ENCODE data around the gene TMCO4.

The TMCO4 gene

DNA sequence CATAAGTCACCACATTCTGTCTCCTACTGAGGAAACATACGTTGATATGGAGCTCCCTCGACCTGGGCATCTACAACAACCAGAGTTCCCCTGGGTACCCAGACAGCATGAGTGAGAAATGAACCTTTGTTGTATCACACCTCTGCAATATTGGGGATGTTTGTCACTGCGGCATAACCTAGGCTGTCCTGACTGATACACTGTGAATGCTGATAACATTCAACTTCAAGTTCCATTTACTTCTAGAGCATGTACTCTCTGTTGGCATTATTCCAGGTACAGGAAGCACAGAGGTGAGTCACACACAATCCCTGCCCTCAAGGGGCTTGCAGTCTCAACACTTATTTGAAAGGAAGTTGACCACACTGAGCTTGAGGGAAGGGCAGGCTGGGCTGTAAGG lies 69.5 kb downstream of the TMCO4 start:
- no peak for DNase-seq (ENCODE audit: low read depth, low spot score)

DNA sequence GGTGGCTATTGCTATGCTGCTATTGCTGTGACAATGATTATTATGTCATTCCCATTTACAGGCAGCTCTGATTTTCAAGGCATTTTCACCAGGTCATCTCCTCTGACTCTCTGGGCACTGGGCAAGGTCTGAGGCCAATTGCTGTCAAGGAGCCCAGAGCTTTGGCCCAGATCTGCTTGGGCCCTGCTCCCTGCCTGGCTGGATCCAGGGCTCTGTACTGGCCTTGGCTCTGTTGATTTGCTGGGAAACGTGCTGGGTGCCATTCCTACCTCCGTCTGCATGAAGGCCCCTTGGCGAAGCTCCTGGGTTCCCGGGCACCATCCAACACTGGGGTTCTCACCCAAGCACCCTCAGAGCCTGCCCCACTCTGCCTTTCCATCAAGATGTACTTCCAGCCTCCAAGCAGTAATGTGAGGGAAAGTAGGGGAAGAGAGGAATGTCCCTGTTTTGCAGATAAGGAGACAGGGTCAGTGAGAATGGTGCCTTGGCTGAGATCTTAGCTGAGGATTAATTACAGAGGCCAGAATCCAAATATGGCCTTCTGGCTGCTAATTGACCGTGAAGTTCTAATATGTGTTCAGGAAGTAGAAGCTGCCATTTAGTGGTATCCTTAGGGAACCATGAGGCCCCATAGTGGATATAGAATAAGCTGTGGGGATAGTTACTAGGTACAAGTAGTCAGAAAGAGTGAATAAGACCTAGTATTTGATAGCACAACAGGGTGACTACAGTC lies 71.1 kb downstream of the TMCO4 start:
- no peak overlapping the region for H3K27ac ChIP-seq
- DNase-seq (ENCODE audit: low read depth, low spot score) = no peak

More for the DNA sequence above, 69.5 kb downstream of the TMCO4 start:
- no peak overlapping the region for H3K27ac ChIP-seq

DNA sequence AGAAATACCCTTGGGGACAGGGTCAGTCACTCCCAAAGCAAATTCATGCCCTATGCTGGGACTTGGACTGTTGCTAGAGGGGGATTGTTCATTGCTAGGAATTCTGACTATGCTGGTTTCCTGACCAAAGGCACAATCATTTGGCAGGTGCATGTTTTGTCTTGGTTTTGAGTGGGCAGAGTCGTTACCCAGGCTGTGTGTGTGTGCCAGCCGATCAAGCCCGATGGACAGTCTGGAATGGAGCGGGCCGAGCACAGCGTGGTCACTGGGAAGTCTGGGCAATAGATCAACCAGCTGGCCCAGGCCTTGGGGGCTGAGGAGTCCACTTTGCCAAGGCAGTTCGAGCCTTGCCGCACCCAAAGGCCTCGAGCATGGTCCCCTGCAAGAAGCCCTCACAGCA lies 74.1 kb downstream of the TMCO4 start:
- no peak overlapping the region for H3K27ac ChIP-seq
- DNase-seq (ENCODE audit: low read depth, low spot score) = no peak

DNA sequence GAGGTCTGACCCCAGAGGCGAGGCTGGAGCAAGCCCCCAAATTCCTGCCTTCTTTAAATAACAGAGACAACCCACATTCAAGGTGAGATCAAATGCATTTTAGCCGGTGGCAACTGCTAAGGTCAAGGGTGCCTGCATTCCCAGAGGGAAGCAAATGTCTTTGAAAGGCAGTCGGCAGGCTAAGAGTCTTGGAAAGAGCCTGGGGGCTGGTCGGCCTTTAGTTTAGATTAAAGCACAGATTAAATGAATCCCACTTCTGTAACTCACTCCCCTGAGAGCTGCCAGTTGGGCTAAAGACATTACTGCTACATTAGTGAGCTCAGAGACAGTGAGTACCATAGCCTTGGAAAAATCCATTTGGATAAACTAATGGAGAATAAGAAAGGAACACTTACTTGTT lies 75.8 kb downstream of the TMCO4 start:
- DNase-seq (ENCODE audit: low read depth, low spot score) = no peak
- no peak overlapping the region for H3K27ac ChIP-seq

DNA sequence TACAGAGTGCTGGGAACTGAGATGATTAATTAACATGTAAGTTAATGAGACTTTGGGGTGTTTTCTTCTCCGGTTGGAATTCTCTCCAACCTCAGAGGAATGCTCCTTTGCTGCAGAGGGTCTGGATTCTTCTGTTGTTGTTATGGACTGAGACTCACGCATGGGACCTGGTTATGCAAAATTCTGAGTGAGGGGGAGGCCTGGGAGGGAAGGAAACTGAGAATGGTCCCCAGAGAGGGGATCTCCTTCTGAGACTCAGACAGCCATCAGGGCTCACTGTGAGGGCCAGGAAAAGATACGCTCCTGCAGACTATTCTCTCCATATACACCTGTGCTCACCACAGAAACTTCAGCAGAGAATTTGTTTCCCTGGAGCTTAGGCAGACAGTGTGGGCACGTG lies 78.7 kb downstream of the TMCO4 start:
- H3K27ac ChIP-seq = no peak overlapping the region
- DNase-seq (ENCODE audit: low read depth, low spot score) = no peak

DNA sequence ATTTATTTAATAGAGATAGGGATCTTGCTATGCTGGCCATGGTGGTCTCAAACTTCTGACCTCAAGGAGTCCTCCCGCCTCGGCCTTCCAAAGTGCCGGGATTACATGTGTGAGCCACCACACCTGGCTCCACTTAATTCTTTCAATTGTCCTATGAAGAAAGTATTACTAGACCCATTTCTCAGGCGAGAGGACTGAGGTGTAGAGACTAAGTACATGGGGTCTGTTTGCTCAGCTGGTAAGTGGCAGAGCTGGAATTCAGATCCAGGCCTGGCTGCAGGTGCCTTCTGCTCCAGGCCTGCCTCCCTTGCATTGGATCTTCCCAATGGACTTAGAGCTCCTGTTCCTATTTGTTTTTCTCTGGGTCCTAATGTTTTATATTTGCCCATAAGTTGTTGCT lies 79.5 kb downstream of the TMCO4 start:
- no peak for DNase-seq (ENCODE audit: low read depth, low spot score)

DNA sequence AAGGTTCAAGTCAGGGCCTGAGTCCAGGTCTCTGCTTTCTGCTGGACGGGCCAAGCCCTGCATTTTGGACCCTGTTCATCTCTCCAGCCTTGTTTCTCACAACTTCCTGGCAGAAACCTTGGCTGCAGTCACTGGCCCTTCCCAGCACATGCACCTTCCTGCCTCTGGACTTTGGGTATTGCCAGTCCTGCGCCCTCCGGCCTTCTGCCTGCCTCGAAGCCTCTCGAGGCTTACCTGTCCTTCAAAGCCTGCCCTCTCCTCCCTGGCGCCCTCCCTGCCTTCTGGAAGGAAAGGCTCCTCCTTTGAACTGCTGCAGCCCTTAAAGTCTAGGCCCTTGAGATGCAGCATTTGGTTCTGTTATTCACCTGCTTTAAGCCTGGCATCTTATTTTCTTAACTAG lies 82.2 kb downstream of the TMCO4 start:
- no peak overlapping the region for H3K27ac ChIP-seq
- DNase-seq (ENCODE audit: low read depth, low spot score) = no peak

More for the DNA sequence above, 79.5 kb downstream of the TMCO4 start:
- no peak overlapping the region for H3K27ac ChIP-seq

DNA sequence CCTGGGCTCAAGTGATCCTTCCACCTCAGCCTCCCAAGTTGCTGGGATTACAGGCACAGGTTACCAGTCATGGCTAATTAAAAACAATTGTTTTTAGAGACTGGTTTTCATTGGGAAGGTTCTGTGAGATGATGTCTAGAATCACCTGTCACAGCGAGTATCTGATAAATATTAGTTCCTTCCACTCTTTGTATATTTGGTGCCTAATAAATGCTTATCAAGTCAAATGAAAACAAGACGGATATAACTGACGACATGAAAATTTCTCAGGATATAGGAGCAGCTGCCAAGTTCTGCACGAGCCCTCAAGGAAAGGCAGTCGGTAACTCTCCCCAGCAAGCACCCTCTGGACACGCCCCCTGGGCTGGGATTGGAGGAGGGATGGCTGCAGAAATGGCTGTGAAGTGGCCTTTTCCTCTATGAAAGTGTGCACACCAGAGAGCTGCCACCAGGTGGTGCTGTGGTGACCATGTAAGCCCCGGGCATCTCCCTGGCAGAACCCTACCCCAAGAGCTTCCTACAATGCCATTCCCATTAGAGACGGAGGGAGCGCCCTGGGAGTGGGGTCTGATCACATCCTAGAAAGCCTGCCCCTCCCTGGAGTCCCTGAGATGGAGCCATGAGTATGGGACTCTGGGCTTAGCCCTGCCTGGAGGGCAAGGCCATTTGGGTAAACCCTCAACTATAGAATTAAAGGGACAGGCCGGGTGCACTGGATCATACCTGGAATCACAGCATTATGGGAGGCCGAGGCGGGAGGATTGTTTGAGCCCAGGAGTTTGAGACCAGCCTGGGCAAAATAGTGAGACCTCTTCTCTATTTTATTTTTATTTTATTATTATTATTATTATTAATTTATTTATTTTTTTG lies 84.1 kb downstream of the TMCO4 start:
- peak; percentile 64 for DNase-seq (ENCODE audit: low read depth, low spot score)
- no peak overlapping the region for H3K27ac ChIP-seq

DNA sequence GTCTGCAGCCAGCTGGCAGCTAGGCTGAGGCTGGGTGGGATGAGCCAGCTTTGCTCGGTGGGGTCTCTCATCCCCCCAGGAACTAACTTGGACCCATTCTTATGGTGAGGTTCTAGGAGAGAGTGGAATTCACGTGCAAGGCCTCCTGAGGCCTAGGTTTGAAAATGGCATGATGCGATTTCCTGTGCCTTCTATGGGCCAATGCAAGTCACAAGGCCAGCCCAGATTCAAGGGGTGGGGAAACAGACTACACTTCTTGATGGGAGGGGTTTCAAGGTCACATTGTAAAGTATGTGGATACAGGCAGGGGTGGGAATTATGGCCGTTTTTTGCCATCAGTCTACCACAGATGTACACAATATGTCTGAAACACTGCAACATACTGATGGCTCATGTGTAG lies 86.8 kb downstream of the TMCO4 start:
- no peak for DNase-seq (ENCODE audit: low read depth, low spot score)
- no peak overlapping the region for H3K27ac ChIP-seq

DNA sequence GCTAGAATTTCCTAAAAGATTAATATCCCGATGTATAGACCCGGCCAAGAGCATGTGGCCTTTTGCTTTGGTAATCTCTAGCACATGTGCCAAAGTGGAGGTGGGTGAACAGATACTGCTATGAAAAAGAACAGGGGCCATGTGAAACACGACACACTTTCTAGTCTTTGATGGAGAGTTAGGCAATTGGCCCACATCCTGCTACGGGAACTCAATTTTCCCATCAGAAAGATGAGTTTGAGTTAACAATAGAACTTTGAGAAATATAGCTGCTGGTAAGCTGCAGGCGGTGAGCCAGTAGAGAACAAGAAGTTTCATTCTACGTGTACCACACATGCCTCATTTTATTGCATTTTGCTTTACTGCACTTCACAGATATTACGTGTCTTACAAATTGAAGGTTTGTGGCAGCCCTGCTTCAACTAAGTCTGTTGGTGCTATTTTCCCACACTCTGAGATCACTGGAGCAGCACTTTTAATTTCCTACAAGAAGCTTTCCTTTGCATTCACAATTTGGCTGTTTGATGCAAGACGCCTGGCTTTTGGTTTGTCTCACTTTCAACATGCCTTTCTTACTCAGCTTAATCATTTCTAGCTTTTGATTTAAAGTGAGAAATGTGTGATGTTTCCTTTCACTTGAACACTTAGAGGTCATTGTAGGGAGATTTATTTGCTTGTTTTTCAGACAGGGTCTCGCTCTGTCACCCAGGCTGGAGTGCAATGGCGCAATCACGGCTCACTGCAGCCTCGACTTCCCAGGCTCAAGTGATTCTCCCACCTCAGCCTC lies 88.7 kb downstream of the TMCO4 start:
- H3K27ac ChIP-seq = no peak overlapping the region
- no peak for DNase-seq (ENCODE audit: low read depth, low spot score)

DNA sequence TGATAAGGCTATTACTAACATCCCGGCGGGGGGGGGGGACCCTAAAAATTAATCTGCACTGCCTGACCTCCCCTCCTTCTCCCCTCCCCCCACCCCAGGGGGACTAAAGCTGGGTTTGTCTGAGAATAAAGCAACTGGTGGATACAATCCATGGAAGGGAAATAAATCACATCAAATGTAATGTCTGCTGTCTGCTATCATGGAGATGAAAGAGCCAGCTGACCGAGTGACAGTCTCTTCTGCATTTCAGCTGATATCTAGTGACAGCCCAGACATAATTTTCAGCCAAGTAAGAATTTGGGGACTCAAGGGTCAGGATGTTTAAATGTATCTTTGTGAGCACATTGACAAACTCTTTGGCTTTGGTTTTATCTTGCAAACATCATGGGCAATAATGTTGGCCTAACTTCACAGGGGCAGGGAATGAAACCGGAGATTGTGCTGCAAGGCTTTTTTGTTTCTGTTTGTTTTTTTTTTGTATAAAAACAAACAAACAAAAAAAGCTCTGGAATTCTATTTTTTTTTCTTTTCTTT lies 90.4 kb downstream of the TMCO4 start:
- H3K27ac ChIP-seq = no peak overlapping the region
- no peak for DNase-seq (ENCODE audit: low read depth, low spot score)

DNA sequence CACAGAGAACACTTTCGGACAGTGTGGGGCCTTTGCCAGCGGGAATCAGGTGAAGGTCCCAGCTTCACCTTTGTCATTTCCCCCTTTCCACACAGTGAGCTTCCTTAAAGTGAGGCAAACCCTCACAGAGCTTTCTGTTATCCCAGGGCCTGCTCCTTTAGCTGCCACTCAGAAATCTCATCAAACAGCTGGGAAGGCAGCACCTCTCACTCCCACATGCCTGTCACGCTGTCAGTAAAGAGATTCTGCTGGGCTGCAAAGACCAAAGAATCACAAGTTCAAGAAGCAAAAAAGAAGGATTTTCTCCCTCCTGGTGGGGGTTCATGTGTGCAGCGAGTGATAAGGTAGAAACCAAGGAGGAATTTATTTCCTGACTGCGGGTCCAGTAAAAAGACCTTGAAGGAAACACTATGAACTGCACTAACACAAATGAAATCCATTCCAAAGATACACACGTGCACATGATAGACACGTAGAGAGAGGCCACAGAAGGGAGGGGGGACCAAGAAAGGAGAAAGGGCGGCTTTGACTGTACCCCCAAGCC lies 91.1 kb downstream of the TMCO4 start:
- no peak for DNase-seq (ENCODE audit: low read depth, low spot score)
- H3K27ac ChIP-seq = no peak overlapping the region

DNA sequence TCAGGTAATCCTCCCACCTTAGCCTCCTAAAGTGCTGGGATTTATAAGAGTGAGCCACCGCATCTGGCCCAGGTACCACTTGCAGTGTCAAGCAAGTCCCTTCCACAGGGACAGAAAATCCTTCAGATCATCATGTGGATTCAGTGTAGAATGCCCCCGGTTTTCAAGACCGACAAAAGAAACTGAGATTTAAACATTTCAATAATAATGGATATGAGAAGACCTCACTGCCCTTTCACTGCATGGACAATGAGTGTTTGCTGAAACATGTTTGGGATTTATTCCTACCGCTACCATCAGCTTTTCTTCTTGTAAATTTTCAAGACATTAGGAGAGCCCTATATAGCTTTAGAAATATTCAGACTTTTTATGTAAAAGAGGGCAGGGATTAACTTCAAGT lies 93.6 kb downstream of the TMCO4 start:
- DNase-seq (ENCODE audit: low read depth, low spot score) = no peak
- no peak overlapping the region for H3K27ac ChIP-seq

DNA sequence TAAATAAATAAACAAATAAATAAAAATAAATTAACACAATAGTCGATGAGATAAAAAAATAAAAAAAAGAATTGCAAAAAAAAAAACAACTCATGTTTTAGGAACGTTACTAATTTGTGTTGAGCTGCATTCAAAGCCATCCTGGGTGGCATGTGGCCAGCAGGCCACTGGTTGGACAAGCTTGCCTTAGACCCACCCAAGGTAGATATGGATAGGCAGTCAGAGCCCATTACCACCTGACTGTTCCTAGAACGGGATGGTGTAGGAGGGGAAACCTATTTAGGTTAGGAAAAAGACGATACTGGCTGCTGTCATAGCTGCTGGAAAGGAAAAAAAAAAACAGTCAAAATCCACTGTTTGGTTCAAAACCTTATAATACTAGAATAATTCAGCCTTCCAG lies 94.3 kb downstream of the TMCO4 start:
- DNase-seq (ENCODE audit: low read depth, low spot score) = no peak
- no peak overlapping the region for H3K27ac ChIP-seq

DNA sequence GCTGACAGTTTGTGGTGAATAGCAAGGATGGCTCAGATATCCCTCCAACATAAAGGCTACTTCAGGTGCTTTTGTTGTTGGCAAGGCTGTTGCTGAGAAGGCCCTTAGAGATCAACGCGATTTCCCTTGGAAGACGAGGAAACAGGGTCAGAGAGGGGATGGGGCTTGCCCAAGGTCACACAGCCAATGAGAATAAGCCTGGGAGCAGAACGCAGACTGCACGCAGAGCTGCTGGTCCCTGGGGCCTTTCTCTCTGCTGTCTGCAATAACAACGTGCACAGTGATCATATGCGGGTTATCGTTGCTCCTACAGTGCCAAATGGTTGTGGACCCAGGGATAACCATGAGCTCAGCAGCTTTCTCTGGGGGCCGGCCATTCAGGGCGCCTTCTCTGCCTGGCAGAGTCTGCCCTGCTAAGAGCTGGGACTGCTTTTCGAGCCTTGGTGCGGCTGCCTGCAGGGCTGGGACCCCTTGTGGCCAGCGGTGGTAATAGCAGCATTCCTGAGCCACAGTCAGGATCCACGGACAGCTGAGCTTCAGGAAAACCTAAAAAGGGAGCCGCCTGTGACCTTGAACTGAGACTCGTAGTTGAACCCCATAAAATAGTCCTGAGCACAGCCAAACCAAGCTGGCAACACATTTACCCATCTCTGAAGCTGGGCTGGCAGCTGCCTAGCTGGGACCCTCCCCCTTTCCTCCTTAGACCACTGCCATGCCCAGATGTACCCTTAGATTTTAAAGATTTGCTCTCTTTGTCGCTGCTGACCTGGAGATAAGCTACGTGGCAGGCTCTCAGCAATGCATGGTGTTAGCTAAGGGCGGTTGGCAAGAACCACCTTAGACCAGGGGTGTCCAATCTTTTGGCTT lies 95.2 kb downstream of the TMCO4 start:
- DNase-seq (ENCODE audit: low read depth, low spot score) = no peak
- no peak overlapping the region for H3K27ac ChIP-seq

DNA sequence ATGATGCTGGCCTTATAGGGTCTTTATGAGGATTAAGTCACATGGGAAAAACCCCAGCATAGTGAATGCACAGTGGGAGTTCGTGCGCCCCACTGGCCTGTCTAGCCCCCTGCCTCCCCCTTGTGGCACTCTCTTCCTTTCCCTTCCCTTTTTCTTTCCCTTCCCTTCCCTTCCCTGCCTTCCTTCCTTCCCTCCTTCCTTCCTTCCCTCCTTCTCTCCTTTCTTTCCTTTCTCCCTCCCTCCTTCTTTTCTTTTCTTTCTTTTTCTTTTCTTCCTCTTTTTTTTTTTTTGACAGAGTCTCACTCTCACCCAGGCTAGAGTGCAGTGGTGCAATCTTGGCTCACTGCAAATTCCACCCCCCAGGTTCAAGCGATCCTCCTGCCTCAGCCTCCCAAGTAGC lies 96.4 kb downstream of the TMCO4 start:
- no peak for DNase-seq (ENCODE audit: low read depth, low spot score)
- H3K27ac ChIP-seq = no peak overlapping the region

DNA sequence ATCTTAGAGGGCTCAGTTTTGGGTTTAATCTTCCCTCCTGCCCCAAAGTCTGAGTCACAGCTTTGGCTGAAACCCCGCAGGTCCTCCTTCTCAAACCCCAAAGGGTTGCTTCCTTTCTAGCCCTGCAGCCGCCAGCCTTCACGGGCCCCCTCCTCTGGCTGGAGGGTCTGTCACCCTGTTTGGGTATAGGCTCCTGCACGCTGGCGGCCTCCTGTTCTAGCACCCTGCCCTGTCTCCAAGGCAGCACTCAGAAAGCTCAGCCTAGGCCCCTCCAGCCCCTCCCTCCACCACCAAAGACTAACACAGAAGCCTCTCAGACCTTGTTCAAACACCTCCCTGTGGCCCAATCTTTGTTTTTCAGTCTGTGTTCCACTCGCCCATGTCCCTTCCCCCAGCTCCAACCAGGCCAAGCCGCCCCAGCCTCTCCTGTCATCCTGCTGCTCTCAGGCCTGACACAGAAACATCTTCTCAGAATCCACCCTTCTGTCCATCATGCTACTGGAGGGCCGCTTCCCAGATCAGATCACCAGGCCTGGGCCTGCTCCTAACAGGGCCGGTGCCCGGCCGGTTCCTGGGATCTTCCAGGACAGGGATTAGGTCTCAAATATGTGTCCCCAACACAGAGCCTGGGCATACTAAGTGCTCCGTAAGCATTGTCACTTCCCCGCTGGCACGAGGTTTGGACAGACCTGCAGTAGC lies 99.5 kb downstream of the TMCO4 start:
- H3K27ac ChIP-seq = no peak overlapping the region
- no peak for DNase-seq (ENCODE audit: low read depth, low spot score)

DNA sequence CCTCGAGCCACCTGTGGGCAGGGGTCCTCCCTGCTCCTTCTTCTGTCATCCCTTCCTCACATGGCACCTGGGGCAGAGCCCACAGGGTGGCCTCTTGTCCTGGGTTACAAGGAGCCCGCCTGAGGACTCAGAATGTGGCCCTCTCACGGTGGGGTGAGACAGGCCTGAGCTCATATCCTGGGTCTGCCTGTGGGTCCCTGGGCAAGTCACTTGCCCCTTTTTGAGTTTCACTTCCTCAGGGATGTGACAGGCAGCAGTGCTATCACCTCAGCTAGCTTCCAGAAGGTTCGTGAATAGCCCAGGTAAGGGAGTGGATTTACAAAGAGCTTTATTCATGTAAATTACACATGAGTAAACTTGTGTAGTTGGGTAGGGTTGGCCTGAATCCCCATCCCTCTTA lies 101.5 kb downstream of the TMCO4 start:
- no peak for DNase-seq (ENCODE audit: low read depth, low spot score)
- no peak overlapping the region for H3K27ac ChIP-seq

DNA sequence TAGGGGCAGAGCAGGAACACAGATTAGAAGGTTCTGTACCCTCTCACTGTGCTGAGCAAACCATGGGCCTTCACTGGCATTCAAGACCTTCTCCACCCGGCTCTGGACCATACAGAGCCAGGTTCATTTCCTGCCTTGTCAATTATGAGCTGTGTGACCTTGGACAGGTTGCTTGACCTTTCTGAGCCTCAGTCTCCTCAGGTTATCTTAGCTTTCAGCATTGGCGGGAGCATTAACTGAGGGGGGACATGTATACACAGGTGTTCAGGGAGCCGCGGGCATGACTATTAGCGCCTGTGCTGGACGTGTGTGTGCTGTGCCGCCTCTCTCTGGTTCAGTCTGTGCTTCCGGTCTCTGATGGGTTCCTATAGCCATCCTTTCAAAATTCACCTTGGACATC lies 102.9 kb downstream of the TMCO4 start:
- no peak for DNase-seq (ENCODE audit: low read depth, low spot score)
- H3K27ac ChIP-seq = no peak overlapping the region
